VCaP (cell line): Measurements from ENCODE around the gene GFOD1.

Experiments
- H3K27ac ChIP-seq: fragments of 450-650 bp; 2 replicates; pipeline ENCODE4 v1.5.1; 2017
- CTCF ChIP-seq: fragments of 450-650 bp; conservative IDR thresholded peaks from 2 replicates; pipeline ENCODE4 v1.5.1; 2017; ENCODE audit warnings: mild to moderate bottlenecking, moderate library complexity

The GFOD1 gene

DNA sequence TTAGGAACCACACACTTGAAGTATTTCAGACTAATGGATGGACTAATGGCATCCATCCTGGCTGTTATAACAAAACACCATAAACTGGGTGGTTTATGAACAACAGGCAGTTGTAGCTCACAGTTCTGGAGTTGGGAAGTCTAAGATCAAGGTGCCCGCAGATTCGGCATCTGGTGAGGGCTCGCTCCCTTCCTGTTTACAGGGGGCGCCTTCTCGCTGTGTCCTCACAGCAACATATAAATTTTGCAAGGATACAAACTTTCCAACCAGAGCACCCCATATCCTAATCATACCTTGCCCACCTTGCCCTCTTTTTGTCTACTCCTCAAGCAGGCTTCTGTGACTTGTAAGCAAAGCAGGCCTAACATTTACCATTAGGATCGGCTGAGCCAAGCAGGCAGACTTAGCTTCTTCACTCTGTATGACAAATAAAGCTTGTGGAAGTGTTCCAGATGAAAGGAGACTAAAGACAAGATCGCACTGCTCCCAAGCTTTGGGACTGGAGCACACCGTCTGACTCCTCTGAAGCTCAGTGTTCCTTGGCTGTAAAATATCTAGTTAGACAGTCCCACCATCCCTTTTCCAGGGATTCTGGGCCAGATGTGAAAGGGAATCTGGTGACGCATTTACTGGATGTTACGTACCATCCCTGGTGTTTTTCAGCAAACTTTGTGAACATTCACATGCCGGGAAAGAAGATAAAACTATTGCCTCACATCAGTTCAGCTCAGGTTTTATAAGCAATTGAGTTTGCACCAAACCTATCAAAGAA is 34.9 kb downstream of the GFOD1 start:
- no peak overlapping the region for H3K27ac ChIP-seq
- TF ChIP-seq CTCF: no peak

GRCh38 chr6:13451181-13451895 is 36.1 kb downstream of the GFOD1 start:
- no peak overlapping the region for H3K27ac ChIP-seq
- TF ChIP-seq CTCF: no peak

- H3K27ac ChIP-seq: no peak overlapping the region
- no peak for TF ChIP-seq CTCF
These were observed 36.8 kb downstream of the GFOD1 start for GRCh38 chr6:13450628-13451027.

DNA sequence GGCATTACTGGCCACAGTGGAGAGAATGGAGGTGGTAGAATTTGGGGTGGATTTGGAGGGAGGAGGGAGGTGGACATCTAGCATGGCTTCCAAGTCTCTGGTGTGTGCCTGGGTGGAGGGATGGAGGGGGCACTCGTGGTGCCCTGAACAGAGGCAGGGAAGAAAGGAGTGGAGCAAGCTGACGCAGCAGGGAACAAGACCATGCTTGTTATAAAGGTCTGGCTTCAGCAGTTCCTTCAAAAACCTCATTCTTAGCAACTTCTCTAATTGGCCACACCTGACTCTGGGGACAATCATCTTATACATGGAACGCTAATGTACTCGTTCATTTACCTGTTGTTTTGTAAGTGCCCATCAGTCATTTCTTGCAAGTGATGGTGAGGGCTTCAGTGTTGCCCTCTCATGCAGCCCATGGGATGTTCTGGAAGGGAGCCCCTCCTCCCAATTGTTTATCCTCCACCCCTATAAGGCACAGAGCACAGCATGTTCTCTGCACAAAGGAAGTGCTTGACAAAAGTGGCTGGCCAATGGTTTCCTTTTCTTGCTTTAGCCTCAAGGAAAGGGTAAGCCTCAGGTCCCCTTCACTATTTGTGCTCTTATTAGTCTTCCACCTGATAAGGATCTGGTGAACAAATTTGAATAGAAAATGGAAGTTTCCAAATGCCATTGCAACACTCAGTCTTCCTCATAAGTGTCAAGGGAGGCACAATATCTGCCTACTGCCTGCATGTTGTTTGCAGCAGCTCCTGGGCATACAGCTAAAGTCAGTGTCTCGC is 39.3 kb downstream of the GFOD1 start:
- H3K27ac ChIP-seq: no peak overlapping the region
- no peak for TF ChIP-seq CTCF

DNA sequence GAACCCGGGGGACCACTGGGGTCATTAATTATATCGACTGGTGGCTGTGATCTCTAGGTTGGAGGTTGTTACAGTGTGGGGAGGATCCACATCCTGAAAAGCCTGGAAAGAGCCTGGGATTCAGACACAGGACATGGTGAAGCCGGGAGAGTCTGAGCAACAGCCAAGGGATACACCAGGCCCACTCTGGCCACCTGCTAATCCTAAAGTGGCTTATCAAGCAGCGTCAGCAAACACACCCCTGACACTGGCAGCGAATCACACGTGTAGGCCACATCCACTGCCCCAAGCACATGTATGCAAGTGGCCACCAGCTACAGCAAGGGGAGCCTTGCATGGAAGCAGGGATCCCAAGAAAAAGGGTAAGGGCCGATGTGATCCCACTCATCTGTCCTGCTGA is 41.0 kb downstream of the GFOD1 start:
- TF ChIP-seq CTCF: no peak
- H3K27ac ChIP-seq: no peak overlapping the region

DNA sequence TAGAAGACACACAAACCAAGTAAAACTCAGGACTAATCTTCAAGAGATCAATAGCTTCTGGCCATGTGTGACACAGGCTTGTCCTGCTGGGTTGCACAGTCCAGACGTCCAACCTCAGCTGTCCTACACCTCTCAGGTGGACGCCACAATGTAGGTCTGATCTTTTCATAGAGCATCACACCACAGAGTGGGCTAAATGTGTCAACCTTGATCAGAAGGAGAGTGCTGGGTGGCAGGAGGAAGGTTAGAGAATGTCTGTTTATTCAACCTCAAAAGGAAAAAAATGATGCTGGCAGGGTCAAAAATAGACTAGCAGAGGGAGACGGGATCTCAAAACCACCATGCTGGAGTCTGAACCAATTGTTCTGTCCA is 41.7 kb downstream of the GFOD1 start:
- no peak for TF ChIP-seq CTCF
- no peak overlapping the region for H3K27ac ChIP-seq
